Activated T-helper 1 cell treated with anti-CD3 and anti-CD28 coated beads, Interleukin-12 subunit alpha, Interleukin-12 subunit beta, Interleukin-2, Interleukin-4 antibody, amounts not matched to agents 30 ng/mL and 10 ng/mL and 1 ng/mL, durations not matched to agents 14 hours and 24 hours and 36 hours (primary cell): ENCODE measurements around the gene RAMP1. TPM values are rescaled to one million over a fixed set of nuclear protein-coding genes. Genes with fewer than 3 reads are reported as not detected.

ENCODE experiments used
- DNase-seq: peaks from one replicate; pipeline ENCODE4 v3.0.0; 2021; ENCODE audit warnings: low spot score
- H3K27ac Mint-ChIP-seq: one replicate; pipeline ENCODE4 v1.8.0; 2021; ENCODE audit warnings: mild to moderate bottlenecking, mixed read lengths
- H3K27me3 Mint-ChIP-seq: one replicate; pipeline ENCODE4 v1.8.0; 2022; ENCODE audit warnings: mild to moderate bottlenecking, moderate library complexity, mixed read lengths; ENCODE audit not compliant: insufficient read depth
- H3K36me3 Mint-ChIP-seq: one replicate; pipeline ENCODE4 v1.8.0; 2021; ENCODE audit warnings: low read depth, mixed read lengths
- H3K4me1 Mint-ChIP-seq: one replicate; pipeline ENCODE4 v1.8.0; 2021; ENCODE audit warnings: low read depth, mixed read lengths
- H3K4me3 Mint-ChIP-seq: one replicate; pipeline ENCODE4 v1.8.0; 2021; ENCODE audit warnings: mild to moderate bottlenecking, moderate library complexity, mixed read lengths
- H3K9me3 Mint-ChIP-seq: one replicate; pipeline ENCODE4 v1.8.0; 2021; ENCODE audit warnings: mixed read lengths
- intact Hi-C: fragments of 100-400 bp; cut with micrococcal nuclease; formaldehyde crosslinking; loops from one replicate; pipeline ENCODE4 v1.15.1; 2024
- total RNA-seq: library from RNA; stranded (reverse); gene quantifications from 2 replicates; pipeline ENCODE4 v1.2.3, GENCODE V29; 2022

Gene RAMP1
- total RNA-seq, 1 donor from 2014 or later = 19.4 TPM

DNA sequence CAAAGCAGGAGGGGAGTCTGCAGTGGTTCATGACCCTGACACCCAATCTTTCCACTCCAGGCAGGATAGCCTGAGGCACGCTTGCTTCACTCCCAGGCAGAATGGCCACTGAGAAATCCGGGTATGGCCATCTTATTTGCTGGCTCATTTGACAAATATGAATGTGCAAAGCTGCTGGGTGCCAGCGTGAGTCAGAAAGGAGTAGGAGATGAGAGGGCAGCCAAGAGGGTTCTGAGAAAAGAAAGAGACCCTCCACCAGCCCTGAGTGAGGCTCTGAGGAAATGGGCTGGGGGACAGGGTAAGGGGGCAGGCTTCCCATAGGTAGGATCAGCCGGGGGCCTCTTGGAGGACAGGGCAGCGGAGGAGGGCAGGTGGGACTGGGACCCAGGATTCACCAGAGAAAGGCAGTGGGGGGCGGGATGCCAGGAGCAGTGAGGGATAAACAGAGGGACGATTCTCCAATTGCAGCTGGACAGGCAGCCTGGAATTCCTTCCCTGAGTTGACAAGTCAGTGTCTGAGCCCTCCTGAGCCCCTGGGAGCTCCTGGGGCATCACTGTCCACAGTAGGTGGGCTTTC lies 15.2 kb downstream of the RAMP1 start:
- peaks cover 26% of the 10 kb centered on the region for H3K4me1 Mint-ChIP-seq
- H3K9me3 Mint-ChIP-seq = no peaks in the 10 kb centered on the region
- H3K4me3 Mint-ChIP-seq = no peak overlapping the region
- H3K36me3 Mint-ChIP-seq = peaks cover 1% of the 10 kb centered on the region
- intact Hi-C loops = no loop called here
- H3K27ac Mint-ChIP-seq = no peak overlapping the region
- no peak for DNase-seq
- peaks cover 7% of the 10 kb centered on the region for H3K27me3 Mint-ChIP-seq

DNA sequence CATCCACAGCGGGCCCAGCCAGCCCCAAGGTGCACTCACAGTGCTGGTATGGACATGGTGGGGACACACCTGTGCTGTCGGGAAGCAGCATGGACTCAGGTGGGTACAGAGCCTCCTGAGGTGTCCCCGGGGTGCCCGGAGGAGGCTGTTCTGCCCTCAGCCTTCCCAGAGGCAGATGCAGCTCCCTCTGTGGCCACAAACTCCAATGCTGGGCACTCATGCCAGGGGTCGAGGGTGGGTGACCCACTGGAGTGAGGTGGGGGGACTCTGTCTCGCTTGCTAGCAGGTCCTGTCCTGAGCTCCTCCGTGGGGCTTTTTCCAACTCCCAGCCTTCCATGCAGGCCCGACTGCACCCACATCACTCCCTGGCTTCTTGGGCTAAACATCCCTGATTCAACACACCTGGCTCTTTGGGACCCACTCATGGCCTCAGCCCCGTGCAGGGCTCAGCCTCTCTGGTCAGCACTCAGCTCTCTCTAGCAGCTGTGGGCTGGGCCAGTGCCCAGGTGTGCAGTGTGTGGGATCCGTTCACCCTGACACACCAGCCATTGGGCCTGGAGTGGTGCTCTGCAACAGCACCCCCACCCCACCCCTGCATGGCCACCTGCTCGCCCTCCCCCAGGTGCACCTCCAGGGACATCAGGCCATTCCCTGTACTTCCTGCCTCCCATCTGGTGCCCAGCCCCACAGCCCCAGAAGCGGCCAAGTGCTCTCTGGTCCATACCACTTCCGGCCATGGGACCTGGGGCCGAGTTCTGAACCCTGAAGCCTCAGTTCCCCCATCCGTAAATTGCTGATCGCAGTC lies 16.0 kb downstream of the RAMP1 start:
- Mint-ChIP-seq H3K27me3 (peaks cover 3% of the 10 kb centered on the region), H3K4me3 (no peak overlapping the region), H3K9me3 (no peaks in the 10 kb centered on the region), H3K36me3 (peaks cover 1% of the 10 kb centered on the region), H3K4me1 (peaks cover 22% of the 10 kb centered on the region), H3K27ac (no peak overlapping the region)
- intact Hi-C loops = no loop called here
- DNase-seq = no peak

DNA sequence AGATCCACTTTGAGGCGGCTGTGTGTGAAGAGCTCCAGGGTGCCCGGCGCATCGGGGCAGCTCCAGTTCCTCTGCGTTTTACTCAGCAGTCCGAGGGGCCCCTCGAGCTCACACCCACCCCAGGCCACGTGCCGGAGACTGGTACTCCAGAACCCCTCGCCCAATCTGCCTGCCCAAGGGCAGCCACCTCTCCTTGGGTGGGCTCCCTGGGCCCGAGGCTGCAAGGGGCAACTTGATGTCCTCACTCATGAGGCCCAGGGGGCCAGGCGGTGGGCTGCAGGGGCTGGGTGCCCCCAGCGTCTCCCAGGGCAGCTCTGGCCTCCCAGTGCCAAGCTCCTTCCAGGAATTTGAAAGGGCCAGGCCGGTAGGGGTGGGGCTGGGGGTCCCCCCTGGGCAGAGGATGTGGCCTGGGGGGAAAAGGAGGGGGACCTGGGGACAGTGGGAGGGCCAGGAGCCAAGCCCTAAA lies 16.7 kb downstream of the RAMP1 start:
- Mint-ChIP-seq H3K9me3 (no peaks in the 10 kb centered on the region), H3K4me3 (no peak overlapping the region), H3K27ac (no peak overlapping the region), H3K27me3 (no peaks in the 10 kb centered on the region), H3K4me1 (peaks cover 16% of the 10 kb centered on the region), H3K36me3 (peaks cover 1% of the 10 kb centered on the region)
- intact Hi-C loops = no loop called here
- DNase-seq = no peak

DNA sequence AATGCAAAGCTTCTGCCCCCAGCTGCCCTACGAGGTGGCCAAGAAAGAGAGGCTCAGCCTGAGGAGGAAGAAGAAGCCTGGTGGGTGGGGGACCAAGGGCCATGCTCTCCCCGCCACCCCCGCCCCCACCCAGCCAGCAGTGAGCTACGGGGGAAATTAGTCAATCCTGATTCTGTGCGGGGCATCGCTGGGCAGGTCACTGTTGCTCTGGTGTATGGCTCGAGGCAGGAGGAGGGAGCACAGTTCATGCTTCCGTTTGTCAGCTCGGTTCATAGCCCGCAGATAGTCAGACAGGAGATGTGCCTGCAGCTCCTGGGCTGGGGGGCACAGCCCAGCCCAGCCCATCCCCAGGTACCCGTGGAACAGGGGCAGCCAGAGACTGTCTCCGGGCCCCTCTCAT lies 17.1 kb downstream of the RAMP1 start:
- DNase-seq = no peak

DNA sequence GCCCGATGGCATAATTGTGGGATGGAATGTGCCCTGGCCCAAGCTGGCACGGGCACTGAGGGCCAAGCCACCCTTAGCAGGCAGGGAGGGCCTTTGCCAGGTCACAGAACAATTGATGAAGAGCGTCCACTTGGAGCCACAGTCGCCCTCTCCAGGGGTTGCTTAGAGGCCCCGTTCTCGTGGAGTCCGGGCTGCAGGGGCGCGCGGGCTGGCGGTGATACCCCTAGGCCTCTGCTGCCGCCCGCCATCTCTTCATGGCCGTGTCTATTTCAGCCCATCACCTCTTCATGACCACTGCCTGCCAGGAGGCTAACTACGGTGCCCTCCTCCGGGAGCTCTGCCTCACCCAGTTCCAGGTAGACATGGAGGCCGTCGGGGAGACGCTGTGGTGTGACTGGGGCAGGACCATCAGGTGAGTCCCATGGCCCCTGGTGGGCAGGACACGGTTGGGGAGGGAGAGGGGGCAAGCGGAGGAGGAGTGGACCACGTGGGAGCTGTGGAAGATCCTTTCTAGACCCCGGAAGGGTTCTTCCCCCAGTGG lies 17.6 kb downstream of the RAMP1 start:
- intact Hi-C loops = no loop called here
- no peaks in the 10 kb centered on the region for H3K27me3 Mint-ChIP-seq
- peaks cover 8% of the 10 kb centered on the region for H3K4me1 Mint-ChIP-seq
- no peaks in the 10 kb centered on the region for H3K9me3 Mint-ChIP-seq
- H3K27ac Mint-ChIP-seq = no peak overlapping the region
- peaks cover 2% of the 10 kb centered on the region for H3K36me3 Mint-ChIP-seq
- no peak overlapping the region for H3K4me3 Mint-ChIP-seq
- no peak for DNase-seq

More for the DNA sequence above, 17.1 kb downstream of the RAMP1 start:
- no peaks in the 10 kb centered on the region for H3K27me3 Mint-ChIP-seq
- H3K4me3 Mint-ChIP-seq = no peak overlapping the region
- H3K4me1 Mint-ChIP-seq = peaks cover 11% of the 10 kb centered on the region
- H3K27ac Mint-ChIP-seq = no peak overlapping the region
- peaks cover 1% of the 10 kb centered on the region for H3K36me3 Mint-ChIP-seq
- H3K9me3 Mint-ChIP-seq = no peaks in the 10 kb centered on the region
- intact Hi-C loops = no loop called here

DNA sequence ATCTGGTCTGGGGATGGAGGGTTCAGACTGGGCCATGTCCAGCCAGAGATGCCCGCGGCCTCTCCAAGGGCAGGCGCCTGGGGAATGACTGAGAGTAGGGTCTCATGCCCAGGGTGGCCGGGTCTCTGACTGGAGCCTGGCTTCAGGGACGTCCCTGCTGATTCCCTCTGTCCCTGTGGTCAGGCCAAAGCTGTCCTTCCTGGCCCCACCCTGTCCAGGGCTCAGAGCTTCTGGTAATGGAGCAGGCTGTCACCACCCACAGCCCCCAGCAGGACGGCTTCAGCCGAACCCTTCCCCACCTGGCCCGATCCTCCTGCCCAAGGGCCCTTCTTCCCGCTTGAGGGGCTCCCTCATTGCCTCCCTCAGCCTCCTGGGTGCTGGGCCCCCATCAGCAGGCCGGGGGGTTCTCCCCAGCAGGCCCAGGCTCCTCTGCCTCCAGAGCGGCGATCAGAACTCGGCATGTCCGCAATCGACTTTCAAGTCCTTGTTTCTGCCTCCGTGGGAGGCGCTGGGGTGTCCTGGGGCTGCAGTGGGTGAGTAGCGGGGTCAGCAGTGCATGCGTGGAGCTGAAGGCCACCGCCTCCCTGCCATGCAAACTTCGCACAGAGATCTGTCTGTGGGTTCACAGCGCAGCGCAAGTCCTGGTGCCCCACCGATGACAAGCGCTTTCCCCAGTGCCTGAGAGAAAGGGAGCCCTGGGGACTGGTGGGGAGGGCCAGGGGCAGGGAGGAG lies 18.3 kb downstream of the RAMP1 start:
- DNase-seq = no peak
- no peak overlapping the region for H3K27ac Mint-ChIP-seq
- peaks cover 8% of the 10 kb centered on the region for H3K4me1 Mint-ChIP-seq
- peaks cover 4% of the 10 kb centered on the region for H3K36me3 Mint-ChIP-seq
- intact Hi-C loops = no loop called here
- H3K4me3 Mint-ChIP-seq = no peak overlapping the region
- no peaks in the 10 kb centered on the region for H3K27me3 Mint-ChIP-seq
- no peaks in the 10 kb centered on the region for H3K9me3 Mint-ChIP-seq

DNA sequence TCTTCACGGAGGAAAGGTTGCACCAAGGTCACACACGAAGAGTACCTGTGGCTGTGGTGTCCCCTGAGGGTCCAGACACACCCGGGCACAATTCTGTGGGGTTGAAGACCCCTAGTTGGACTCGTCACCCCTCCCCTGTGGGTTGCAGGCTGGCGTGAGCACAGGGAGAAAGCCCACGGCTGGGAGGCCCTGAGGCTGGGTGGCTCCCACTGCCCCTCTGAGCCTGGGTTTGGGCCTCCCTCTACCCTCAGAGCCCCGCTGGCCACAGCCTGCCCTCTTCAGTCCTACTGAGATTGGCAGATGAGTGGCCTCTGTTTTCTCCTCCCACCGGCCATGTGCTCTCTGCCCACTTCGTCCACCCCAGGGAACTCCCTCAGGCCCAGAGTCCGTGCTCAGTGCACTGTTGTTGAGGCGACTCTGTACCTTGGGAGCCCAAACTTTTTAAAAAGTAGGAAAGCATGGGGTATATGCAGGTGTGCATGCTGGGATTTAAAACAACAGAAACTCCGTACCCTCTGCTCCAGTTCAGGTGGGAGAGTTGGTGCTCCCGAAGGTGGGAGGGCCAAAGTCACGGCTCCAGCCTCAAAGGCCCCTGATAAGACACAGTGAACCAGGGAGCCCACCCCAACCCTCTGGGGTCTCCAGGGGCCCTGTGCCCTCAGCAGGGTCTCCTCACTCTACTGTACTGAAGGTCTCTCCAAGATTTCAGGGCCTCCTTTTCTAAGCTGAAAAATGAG lies 19.1 kb downstream of the RAMP1 start:
- Mint-ChIP-seq H3K36me3 (peaks cover 3% of the 10 kb centered on the region), H3K4me3 (no peak overlapping the region), H3K27ac (no peak overlapping the region), H3K9me3 (no peaks in the 10 kb centered on the region), H3K4me1 (peaks cover 5% of the 10 kb centered on the region), H3K27me3 (no peaks in the 10 kb centered on the region)
- intact Hi-C loops = no loop called here
- no peak for DNase-seq

DNA sequence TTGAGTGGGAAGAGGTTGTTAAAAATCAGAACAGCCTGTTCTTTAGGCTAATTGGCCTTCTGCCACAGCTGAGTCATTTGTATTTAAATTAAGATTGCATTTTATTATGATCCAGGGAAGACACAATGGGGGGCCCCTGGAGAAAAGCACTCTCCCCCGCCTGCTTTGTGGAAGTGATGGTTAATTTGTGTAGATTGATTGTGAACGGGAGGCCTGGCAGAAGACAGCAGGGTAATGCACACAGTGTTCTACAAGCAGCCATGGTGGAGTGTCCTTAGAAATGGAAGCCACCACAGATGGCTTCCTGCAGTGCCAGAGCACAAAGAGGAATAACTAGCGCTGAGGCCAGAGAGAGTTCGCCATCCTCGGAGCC lies 19.6 kb downstream of the RAMP1 start:
- intact Hi-C loops = no loop called here
- Mint-ChIP-seq H3K9me3 (no peaks in the 10 kb centered on the region), H3K27ac (no peak overlapping the region), H3K4me1 (no peaks in the 10 kb centered on the region), H3K4me3 (no peak overlapping the region), H3K27me3 (no peaks in the 10 kb centered on the region), H3K36me3 (peaks cover 5% of the 10 kb centered on the region)
- DNase-seq = no peak

DNA sequence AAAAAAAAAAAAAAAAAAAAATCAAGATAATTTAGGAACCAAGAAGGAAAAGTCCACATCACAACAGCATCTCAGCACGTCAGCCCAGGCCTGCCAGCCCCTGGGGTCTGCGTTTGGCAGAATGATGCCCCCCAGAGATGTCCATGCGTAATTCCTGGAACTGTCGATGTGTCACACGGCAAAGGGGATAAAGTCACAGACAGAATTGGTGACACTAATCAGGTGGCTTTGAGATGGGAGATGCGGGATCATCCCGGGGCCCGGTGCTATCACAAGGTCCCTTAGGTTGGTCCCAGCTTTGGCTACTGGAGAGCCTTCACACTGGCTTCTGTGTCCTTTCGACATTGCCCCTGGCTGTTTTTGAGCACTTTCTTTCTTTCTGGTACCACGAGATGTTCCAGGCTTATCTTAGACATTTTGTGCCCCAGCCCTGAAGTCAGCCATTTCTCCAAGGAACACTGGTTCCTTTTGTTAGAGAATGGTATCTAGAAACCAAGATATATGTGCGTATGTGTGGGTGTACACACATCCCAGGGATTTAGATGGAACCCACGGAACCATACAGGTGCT lies 20.7 kb downstream of the RAMP1 start:
- Mint-ChIP-seq H3K4me1 (no peaks in the 10 kb centered on the region), H3K27ac (no peak overlapping the region), H3K4me3 (no peak overlapping the region), H3K9me3 (no peaks in the 10 kb centered on the region), H3K27me3 (no peaks in the 10 kb centered on the region), H3K36me3 (peaks cover 6% of the 10 kb centered on the region)
- DNase-seq = no peak
- intact Hi-C loops = no loop called here

DNA sequence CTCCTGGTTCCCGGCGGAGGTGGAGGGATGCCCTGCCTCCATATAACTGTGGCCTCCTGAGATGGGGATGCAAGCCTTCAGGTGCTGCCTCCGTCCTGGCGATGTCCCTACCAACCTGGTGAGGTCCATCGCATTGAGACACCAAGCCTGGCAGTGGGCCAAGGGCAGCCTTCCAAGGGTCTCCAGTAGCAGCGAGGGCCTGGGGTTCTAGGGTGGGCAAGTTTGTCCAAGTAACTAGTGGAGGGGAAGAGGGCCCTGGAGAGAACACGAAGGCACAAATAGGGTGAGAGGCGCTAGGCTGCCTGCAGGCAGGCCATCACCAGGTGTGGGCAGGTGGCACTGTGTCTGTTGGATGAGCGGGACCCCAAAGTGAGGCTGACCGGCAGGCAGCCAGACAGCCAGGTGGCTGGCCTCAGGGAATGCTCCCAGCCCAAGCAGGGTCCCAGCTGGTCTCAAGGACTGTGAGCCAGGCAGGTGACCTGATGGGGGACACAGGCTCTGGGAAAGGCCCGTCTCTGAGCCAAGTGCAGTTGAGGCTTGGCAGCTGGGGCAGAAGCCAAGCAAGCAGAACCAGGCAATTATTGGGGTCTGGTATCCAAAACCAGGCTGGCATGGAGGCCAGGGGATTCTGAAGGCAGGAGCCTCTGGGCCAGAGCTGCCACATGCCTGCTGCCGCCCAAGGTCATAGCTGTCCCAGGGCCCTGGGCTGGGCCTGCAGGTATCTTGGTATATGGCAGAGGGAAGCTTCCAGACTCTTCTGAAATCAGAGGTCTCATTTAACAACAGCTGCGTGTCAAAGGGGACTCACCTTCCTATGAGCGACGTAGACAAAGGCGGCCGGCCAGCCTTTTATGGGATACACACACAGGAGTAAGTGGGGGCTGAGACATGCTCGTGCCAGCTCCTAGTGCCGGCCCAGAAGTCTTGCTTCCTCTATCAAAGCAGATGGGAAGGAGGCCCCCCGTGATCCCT lies 23.4 kb downstream of the RAMP1 start:
- Mint-ChIP-seq H3K4me1 (no peaks in the 10 kb centered on the region), H3K4me3 (no peak overlapping the region), H3K9me3 (no peaks in the 10 kb centered on the region), H3K36me3 (peaks cover 6% of the 10 kb centered on the region), H3K27me3 (no peaks in the 10 kb centered on the region), H3K27ac (no peak overlapping the region)
- intact Hi-C loops = no loop called here
- DNase-seq = no peak

DNA sequence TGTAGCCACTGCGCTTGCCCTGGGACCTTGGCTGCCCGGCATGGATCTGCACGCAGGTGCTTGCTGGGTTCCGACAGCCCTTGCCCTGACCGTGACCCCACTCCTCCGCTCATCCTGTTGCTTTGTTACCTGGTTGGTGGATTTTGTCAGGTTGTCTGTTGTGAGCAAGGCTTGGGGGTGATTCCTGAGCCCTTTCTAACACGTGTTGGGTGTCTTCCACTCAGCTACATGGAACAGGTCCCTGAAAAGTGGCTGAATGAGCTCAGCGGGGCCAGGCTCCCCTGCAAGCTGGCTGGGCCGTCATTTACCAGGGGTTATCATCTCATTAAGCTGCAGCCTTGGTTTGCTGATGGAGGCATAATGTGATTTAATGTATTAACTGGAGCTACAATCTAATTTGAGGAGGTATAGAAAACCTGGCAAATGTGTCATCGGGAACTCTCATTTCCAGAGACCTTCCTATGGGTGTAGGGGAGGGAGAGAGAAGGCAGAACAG lies 24.6 kb downstream of the RAMP1 start:
- Mint-ChIP-seq H3K4me1 (no peaks in the 10 kb centered on the region), H3K36me3 (peaks cover 6% of the 10 kb centered on the region), H3K4me3 (no peak overlapping the region), H3K27ac (no peak overlapping the region), H3K9me3 (no peaks in the 10 kb centered on the region), H3K27me3 (no peaks in the 10 kb centered on the region)
- DNase-seq = no peak
- intact Hi-C loops = no loop called here
